Measurements from ENCODE around the gene BRSK1. TPM values are rescaled to one million over a fixed set of nuclear protein-coding genes. Genes with fewer than 3 reads are reported as not detected.

The BRSK1 gene
- total RNA-seq, 1 donor from 2014 or later: 43.4 TPM

- Mint-ChIP-seq H3K9me3 (no peaks in the 10 kb centered on the region), H3K4me3 (no peak overlapping the region), H3K4me1 (peaks cover 12% of the 10 kb centered on the region), H3K27me3 (ENCODE audit: low read depth) (no peaks in the 10 kb centered on the region), H3K27ac (no peak overlapping the region), H3K36me3 (no peaks in the 10 kb centered on the region)
- TF ChIP-seq, protein P1, sequence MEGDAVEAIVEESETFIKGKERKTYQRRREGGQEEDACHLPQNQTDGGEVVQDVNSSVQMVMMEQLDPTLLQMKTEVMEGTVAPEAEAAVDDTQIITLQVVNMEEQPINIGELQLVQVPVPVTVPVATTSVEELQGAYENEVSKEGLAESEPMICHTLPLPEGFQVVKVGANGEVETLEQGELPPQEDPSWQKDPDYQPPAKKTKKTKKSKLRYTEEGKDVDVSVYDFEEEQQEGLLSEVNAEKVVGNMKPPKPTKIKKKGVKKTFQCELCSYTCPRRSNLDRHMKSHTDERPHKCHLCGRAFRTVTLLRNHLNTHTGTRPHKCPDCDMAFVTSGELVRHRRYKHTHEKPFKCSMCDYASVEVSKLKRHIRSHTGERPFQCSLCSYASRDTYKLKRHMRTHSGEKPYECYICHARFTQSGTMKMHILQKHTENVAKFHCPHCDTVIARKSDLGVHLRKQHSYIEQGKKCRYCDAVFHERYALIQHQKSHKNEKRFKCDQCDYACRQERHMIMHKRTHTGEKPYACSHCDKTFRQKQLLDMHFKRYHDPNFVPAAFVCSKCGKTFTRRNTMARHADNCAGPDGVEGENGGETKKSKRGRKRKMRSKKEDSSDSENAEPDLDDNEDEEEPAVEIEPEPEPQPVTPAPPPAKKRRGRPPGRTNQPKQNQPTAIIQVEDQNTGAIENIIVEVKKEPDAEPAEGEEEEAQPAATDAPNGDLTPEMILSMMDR (IDR thresholded peaks at IDR 0.05; ENCODE audit: unreplicated experiment): no peak
- DNase-seq (ENCODE audit: low spot score in 2 of 2, unreplicated experiment in 2 of 2): no peak
These were observed 32.8 kb downstream of the BRSK1 start for GRCh38 chr19:55316646-55317045.

DNA sequence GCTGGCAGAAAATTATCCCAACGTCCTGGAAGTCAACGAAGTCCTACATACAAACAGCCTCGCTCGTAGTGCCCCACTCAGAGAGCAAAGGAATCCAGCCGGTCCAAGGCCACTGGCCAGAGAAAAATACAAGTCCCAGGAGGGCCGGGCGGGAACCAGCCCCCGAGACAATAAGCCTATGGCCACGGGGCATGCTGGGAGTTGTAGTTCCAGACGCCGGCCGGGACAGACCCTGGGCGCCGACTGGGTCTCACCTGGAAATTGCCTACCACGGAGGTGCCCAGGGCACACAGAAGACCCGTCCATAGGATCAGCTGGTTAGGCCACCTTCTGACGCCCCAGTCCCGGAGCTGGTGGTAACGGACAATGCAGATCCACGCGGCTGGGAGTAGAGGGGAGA is 36.0 kb downstream of the BRSK1 start:
- Mint-ChIP-seq H3K27me3 (ENCODE audit: low read depth) (no peaks in the 10 kb centered on the region), H3K9me3 (no peaks in the 10 kb centered on the region), H3K36me3 (no peaks in the 10 kb centered on the region), H3K27ac (peak overlapping the region; percentile 57), H3K4me1 (peaks cover 6% of the 10 kb centered on the region), H3K4me3 (peak overlapping the region; percentile 70)
- TF ChIP-seq, protein P1 (IDR thresholded peaks at IDR 0.05; ENCODE audit: unreplicated experiment): no peak
- peak in 1 of 2 experiments; percentile 72 for DNase-seq (ENCODE audit: low spot score in 2 of 2, unreplicated experiment in 2 of 2)

GRCh38 chr19:55320844-55321419 is 37.1 kb downstream of the BRSK1 start:
- H3K4me3 Mint-ChIP-seq: no peak overlapping the region
- TF ChIP-seq, protein P1 (IDR thresholded peaks at IDR 0.05; ENCODE audit: unreplicated experiment): no peak
- no peak for DNase-seq (ENCODE audit: low spot score in 2 of 2, unreplicated experiment in 2 of 2)
- no peaks in the 10 kb centered on the region for H3K36me3 Mint-ChIP-seq
- H3K4me1 Mint-ChIP-seq: peaks cover 6% of the 10 kb centered on the region
- H3K27me3 Mint-ChIP-seq (ENCODE audit: low read depth): no peaks in the 10 kb centered on the region
- H3K27ac Mint-ChIP-seq: no peak overlapping the region
- H3K9me3 Mint-ChIP-seq: no peaks in the 10 kb centered on the region

- no peaks in the 10 kb centered on the region for H3K27me3 Mint-ChIP-seq (ENCODE audit: low read depth)
- TF ChIP-seq, protein P1 (IDR thresholded peaks at IDR 0.05; ENCODE audit: unreplicated experiment): no peak
- no peak overlapping the region for H3K27ac Mint-ChIP-seq
- no peaks in the 10 kb centered on the region for H3K36me3 Mint-ChIP-seq
- H3K9me3 Mint-ChIP-seq: no peaks in the 10 kb centered on the region
- no peak overlapping the region for H3K4me3 Mint-ChIP-seq
- DNase-seq (ENCODE audit: low spot score in 2 of 2, unreplicated experiment in 2 of 2): no peak
- H3K4me1 Mint-ChIP-seq: peaks cover 6% of the 10 kb centered on the region
These were observed 37.8 kb downstream of the BRSK1 start for GRCh38 chr19:55321466-55322137.

DNA sequence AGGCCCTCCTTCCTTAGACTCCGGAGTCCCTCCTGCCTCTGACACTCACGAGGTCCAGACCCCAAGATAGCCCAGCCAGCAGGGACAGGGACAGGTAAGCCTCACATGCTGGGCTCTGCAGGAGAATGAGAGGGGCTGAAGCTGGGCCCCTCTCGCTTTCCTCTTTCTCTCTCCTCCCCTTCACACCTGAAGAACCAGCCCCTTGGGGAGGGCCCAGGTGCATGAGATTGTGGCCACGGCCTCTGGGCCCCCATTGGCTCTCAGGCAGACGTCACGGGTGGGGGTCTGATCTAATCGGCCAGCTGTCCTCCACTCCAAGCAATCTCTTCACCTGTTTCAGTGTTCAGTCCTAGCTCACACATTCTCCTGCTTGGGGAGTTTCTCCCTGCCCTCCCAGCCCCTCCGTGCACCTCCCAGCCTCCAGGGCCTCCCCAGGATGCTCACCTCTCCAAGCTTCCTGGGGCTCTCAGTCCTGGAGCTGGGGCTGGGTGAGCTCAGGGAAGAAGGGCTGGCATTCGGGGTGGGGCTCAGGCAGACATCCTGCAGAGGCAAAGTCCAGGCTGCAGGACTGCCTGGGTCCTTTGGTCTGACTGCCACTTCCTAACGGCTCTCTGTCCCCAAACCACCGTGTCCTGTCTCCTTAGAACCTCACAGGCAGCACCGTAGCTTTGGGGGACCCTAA is 38.5 kb downstream of the BRSK1 start:
- TF ChIP-seq, protein P1 (IDR thresholded peaks at IDR 0.05; ENCODE audit: unreplicated experiment): no peak
- H3K9me3 Mint-ChIP-seq: no peaks in the 10 kb centered on the region
- H3K4me3 Mint-ChIP-seq: no peak overlapping the region
- H3K36me3 Mint-ChIP-seq: no peaks in the 10 kb centered on the region
- no peak overlapping the region for H3K27ac Mint-ChIP-seq
- no peaks in the 10 kb centered on the region for H3K27me3 Mint-ChIP-seq (ENCODE audit: low read depth)
- peaks cover 6% of the 10 kb centered on the region for H3K4me1 Mint-ChIP-seq
- DNase-seq (ENCODE audit: low spot score in 2 of 2, unreplicated experiment in 2 of 2): no peak

Data from mesothelial cell of epicardium (in vitro differentiated cells).